Fibroblast of pulmonary artery (primary cell): ENCODE results near the gene TCF7L1.

Source experiments
- DNase-seq: peaks from one replicate; pipeline ENCODE4 v3.0.0-alpha.2; 2010; ENCODE audit warnings: low read depth
- H3K4me3 ChIP-seq: replicated peaks from 2 replicates; pipeline ENCODE4 v1.5.1; 2011; ENCODE audit warnings: low read depth, mild to moderate bottlenecking, control low read depth, low read length, moderate library complexity
- CTCF ChIP-seq: IDR thresholded peaks from 2 replicates; pipeline ENCODE4 v1.5.1; 2011; ENCODE audit warnings: mild to moderate bottlenecking, control low read depth, low read length, inconsistent platforms; ENCODE audit errors: missing control alignments

TCF7L1 gene

GRCh38 chr2:85175369-85176299, 42.4 kb downstream of the TCF7L1 start:
- DNase-seq = peak; percentile 53
- TF ChIP-seq CTCF = no peak
- H3K4me3 ChIP-seq = no peak overlapping the region

GRCh38 chr2:85177031-85177824, 44.0 kb downstream of the TCF7L1 start:
- no peak for DNase-seq
- no peak for TF ChIP-seq CTCF
- H3K4me3 ChIP-seq = no peak overlapping the region

- no peak for TF ChIP-seq CTCF
- H3K4me3 ChIP-seq = no peak overlapping the region
- no peak for DNase-seq
Measured at GRCh38 chr2:85178154-85178553, 45.0 kb downstream of the TCF7L1 start.

- H3K4me3 ChIP-seq = no peak overlapping the region
- no peak for TF ChIP-seq CTCF
- DNase-seq = no peak
Measured at GRCh38 chr2:85178980-85179411, 45.8 kb downstream of the TCF7L1 start.

- no peak for DNase-seq
- TF ChIP-seq CTCF = no peak
- no peak overlapping the region for H3K4me3 ChIP-seq
Measured at GRCh38 chr2:85179541-85179940, 46.3 kb downstream of the TCF7L1 start.

- no peak for DNase-seq
- no peak for TF ChIP-seq CTCF
- H3K4me3 ChIP-seq = no peak overlapping the region
Measured at GRCh38 chr2:85180322-85181133, 47.3 kb downstream of the TCF7L1 start.
